GM21526 (cell line): ENCODE measurements around the gene C11orf52.
"Not testable (repeated sequence)": the region's sequence is repeated elsewhere in the genome, so short reads cannot be mapped to it uniquely, and the experiment has no call there.

ENCODE experiments used
- ATAC-seq: cut with Tn5 transposase; IDR thresholded peaks from one replicate; pipeline ENCODE4 v1.9.1; 2021; ENCODE audit warnings: moderate library complexity; ENCODE audit not compliant: unreplicated experiment, low FRiP score

C11orf52 gene, protein sequence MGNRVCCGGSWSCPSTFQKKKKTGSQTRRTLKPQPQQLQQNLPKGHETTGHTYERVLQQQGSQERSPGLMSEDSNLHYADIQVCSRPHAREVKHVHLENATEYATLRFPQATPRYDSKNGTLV

DNA sequence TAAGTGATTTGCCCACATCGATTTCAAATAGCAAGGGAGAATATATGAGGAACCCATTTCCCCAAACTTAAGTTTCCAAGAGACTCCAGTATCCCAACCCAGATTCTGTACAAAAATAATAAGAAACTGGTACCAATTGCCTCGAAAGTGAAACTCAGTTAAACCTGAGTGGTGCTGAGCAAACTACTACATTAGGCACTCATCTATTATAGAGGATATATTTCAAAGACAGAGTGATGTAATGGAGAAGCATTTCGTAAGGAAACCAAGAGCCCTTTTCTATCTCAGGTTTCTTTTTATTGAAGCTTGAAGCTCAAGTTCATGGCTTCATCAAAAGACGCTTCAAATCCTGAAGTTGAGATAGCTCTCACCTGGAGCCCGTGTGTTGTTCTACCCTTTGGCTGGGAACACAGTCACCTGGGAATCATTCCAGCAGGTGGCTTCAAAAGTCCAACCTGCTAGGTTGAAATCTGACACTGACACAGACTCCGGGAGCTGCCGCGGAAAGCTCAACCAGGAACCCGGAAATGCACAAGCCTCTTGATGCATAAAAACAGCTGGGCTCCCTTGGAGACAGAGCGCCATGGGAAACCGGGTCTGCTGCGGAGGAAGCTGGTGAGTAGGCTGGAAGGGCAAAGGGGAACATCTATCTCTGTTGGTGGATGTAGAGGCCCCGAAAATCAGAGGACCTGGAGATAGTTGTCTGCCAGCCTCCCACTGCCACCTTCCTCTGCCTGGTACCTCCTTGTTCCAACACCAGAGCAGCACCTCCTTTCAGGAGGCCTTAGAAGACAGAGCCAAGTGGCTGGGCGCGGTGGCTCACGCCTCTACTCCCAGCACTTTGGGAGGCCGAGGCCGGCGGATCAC, at the start of gene C11orf52:
C11orf52 (plus strand) TSS at position 524 of the 867 bp plus-strand sequence; CDS start at position 584, 60 bp downstream.
- no peak for ATAC-seq

DNA sequence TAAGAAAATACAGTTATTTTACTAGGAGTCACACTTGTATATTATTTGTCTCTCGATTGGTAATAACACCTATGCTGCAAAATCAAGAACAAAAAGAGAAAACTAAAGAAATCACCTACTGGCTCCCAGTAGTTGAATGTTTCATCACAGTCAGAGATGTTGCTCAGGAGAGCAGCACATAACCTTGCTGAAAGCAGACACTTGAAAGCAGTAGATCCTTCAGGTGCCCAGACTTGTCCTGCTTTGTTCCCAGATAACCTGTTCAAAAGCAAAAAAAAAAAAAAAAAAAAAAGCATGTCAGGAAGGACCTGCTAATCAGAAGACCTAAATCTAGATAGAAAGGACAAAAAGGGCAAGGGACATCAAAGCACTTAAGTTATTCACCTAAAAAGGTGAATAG, 48.6 kb upstream of the C11orf52 start:
- ATAC-seq = no peak

DNA sequence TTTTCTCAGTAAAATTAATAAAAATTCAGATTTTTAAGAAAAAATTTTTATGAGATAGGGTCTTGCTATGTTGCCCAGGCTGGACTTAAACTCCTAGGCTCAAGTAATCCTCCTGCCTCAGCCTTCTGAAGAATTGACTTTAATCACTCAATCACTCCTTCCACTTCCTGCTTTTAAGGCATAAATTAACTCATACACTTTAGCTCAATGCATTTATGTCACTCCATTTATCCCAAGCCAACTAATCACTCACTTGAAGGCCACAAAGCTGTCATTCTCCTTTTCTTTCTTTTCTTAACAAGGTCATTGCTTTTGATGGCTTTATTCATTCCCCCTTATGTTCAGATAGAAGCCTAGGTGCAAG, 48.2 kb upstream of the C11orf52 start:
- peak; percentile 6 for ATAC-seq

DNA sequence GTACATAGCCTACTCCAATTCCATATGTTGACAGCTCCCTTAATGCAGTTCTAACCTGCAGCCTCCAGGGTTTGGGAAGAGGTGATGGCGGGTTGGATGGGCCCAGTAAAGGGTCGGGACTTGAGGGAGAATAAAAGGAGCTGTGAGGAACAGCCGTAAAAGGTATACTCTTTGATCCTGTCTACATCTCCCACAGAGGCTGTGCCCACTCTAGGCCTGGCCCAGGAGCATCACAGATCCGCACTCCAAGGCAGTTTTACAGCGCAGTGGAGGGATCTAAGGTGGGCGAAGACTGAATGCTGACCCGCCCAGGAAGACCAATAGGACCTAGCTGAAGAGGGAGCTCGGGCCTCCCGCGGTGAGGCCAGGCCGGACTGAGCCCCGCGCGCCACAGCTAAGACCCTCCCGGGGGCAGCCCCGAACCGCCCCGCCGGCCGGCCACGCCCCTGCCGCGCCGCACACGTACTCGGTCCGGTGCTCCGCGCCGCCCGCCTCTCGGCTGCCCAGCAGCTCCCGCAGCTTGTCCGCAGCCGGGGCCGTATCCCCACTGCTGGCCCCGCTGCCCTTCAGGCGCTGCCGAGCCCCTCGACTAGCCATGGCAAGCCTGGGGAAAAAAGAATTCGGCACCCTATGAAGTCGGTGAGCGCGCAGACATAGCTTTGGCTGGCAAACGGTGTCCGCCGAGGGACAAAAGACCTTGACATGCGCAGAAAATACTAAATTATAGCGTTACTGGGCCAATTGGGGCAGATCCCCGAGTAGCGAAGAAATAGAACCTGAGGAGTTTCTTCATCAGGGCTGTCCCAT, 47.6 kb upstream of the C11orf52 start, which contains the start of gene ALG9:
ALG9 (minus strand) TSS at position 696 of the 807 bp plus-strand sequence; CDS start at position 597, 99 bp downstream.
- ATAC-seq = peak; percentile 86

DNA sequence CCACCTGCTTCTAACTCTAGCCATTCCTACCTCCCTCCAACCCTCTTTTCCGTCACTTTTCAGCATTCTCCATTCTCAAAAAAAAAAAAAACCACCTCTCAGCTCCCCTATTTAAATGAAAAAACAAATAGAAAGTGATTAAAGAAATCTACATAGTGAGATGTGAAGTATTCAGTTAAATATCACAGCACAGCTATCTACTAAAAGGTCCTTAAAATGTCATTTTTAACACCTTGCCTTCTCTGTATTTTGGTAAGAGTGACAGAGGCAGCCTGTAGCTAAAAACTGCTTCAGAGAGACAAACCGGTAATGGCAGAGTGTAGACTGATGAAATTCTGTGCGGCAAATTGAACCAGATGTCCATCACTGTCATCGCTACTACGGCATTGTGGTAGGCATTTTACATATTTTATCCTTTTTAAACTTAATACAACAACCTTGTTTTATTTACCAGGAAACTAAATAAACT, 47.0 kb upstream of the C11orf52 start:
- no peak for ATAC-seq

DNA sequence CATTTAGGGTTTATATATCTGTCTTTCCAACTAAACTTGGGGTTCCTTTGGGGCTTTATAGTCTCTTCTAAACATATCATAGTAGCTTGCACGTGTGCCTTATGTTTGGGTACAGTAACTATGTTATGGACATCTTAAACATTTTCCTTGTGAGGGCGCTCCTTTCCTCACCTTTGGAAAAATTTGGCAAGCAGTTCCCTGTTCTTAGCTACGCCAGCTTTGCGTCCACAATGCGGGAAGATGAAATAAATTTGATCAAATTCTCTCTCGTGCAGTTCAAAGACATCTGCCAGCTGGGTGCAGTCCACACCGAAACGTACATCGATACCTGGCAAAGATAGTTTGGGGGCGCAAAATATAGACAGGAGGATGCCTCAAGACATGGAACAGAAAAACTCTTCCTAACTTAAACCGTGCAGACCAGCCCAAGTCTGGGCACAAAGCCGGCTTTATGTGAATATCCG, 40.3 kb upstream of the C11orf52 start:
- ATAC-seq = peak; percentile 6

DNA sequence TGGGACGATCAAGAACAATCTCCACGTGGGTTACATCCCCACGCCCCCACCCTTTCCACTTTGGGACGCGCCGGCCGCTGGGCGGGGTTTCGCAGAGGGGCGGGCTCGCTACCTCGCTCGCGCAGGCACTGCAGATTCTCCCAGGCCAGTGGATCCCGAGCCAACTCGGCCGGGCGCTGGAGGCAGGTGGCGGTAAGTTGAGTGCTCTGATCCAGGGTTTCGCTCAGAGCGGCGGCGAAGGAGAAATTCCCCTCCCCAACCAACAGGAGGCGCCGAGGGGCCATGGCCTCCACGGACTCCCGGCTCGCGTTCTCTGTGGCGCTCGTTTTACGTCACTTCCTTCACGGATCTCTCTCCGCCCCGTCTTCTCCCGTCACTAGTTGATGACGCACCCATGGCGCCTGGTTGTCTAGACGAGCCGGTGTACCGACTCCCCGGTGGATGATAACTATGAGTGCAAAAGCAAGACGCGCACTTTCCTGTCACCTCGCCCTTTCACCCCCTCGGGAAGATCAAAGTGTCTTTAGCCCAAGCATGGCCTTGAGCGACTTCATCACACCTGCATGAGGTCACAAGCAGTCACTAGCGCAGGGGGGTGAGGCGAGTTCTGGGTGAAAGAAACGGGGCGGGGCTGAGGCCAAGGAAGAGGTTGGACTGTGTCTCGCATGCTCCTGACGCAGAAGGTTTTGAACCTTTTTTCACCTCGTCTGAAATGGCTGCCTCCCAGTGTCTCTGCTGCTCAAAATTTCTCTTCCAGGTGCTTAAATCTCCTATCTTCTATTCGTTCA, 39.7 kb upstream of the C11orf52 start, which contains the start of the genes CFAP68 and FDXACB1:
CFAP68 (plus strand) TSS at position 693 of the 788 bp plus-strand sequence; CDS start at position 713, 20 bp downstream.
FDXACB1 (minus strand) TSS at position 317 of the 788 bp plus-strand sequence; CDS start at position 284, 33 bp downstream.
- ATAC-seq = peak; percentile 88

DNA sequence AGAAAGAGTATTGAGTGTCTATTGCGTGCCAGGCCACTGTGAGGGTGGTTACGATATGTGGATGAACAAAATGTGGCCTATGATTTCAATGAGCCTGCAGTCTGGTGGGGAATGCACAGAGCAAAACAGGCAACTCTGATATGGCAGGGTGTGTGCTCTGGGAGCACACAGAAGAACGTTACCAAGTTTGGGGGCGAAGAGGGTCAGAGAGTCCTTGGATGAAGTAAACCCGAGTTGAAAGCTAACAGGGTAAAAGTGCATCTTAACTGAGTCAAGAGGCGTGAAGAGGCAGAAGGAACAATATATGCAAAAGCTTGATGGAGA, 39.1 kb upstream of the C11orf52 start:
- peak; percentile 5 for ATAC-seq

DNA sequence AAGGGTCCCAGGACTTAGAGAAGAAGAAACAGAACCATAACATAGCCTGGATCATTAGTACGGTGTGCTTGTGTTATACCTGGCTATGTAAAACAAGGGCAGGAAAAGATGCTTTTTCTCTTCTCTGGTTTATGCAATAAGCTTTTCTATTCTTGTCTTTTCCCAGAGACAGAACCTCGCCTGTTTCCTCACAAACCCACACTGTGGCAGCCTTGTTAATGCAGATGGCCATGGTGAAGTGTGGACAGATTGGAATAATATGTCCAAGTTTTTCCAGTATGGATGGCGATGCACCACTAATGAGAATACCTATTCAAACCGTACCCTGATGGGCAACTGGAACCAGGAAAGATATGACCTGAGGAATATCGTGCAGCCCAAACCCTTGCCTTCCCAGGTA, 36.5 kb upstream of the C11orf52 start:
- no peak for ATAC-seq

DNA sequence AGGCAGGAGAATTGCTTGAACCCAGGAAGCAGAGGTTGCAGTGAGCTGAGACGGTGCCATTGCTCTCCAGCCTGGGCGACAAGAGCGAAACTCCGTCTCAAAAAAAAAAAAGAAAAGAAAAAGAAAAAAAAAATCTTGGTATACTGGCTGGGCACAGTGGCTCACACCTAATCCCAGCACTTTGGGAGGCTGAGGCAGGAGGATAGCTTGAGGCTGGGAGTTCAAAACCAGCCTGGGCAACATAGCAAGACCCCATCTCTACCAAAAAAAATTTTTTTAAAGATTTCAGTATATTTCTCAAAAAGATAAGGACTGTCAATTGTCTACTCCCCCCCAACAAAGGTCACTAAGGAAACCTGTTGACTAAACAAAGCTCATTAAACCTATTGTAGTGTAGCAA, 33.7 kb upstream of the C11orf52 start:
- not testable (repeated sequence) for ATAC-seq

DNA sequence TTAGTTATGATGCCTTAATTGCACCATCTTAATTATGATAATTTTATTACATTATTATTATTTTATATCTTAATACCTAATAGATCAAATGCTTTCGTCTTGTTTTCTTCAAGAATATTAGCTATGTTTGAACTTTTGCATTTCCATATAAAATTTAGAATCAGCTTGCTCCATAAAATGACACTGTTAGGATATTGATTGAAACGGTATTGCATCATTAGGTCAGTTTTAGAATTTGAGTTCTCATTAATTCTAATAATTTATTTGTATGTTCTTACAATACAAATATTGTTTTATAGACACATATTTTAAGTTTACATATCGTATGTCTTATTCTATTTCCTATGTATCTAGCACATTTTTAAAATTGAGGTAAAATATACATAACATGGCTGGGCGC, 32.7 kb upstream of the C11orf52 start:
- ATAC-seq = no peak

DNA sequence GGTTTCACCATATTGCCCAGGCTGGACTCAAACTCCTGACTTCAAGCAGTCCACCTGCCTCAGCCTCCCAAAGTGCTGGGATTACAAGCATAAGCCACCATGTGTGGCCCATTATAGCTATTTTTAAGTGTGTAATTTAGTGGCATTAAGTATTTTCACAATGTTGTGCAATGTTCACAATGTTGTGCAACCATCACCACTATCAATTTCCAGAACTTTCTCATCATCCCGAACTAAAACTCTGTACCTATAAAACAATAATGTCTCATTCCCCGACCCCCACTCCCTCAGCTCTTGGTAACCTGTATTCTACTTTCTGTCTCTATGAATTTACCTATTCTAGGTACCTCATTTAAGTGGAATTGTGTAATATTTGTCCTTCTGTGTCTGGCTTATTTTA, 31.9 kb upstream of the C11orf52 start:
- no peak for ATAC-seq

DNA sequence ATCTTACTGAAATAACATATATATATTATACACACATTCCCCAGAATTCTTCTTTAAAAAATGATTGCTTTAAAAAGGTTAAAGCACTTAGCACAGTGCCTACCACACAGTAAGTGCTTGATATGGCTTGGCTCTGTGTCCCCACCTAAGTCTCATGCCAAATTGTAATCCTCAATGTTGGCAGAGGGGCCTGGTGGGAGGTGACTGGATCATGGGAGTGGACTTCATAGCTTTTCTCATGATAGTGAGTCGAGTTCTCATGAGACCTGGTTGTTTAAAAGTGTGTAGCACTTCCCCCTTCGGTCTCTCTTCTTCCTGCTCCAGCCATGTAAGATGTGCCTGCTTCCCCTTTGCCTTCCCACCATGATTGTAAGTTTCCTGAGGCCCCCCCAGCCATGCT, 13.3 kb upstream of the C11orf52 start:
- no peak for ATAC-seq

DNA sequence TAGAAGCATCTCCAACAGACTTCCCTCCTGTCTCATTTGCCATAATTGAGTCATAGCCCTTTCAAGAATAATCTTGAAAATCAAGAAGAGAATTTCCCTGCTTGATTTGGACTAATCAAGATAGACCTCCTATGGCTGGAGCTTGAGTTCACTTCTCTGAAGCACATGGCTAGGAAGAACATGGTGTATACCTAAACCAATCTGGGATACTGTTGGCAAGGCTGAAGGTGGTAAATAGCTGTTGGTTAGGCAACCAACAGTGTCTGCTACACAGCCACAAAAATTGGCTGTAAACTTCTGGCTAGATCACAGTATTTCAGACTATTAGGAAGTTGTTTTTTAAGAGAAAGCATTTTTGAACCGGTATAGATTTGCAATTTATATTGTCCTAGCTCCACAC, 12.0 kb upstream of the C11orf52 start:
- ATAC-seq = no peak

DNA sequence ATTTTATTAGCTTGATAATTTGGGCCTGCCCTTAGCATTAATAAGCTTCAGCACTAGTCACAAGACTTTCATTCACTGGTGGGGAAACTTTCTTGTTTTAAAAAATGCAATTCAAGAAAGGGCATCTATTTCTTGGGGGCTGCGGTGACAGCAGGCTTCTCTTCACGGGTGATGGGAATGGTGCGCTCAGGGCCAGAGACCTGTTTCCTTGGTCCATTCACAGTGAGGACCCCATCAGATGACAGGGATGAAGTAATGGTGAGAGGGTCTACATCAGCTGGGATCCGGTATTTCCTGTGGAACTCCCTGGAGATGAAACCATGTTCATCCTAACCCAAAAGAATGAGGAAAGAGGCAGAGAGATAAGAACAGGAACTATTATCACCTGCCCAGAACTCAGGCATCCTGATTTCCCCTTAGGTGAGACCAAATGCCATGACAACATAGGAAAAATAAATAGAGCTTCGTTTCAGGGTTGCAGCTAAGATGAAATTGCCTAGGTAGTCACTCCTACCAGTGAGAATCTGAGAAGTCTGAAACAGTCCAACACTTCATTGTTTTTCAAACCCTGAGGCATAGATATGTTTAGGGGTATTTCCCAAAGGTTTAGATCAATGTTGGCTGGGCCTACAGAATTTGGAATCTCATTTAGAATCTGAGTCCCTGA, 9.9 kb upstream of the C11orf52 start:
- no peak for ATAC-seq

DNA sequence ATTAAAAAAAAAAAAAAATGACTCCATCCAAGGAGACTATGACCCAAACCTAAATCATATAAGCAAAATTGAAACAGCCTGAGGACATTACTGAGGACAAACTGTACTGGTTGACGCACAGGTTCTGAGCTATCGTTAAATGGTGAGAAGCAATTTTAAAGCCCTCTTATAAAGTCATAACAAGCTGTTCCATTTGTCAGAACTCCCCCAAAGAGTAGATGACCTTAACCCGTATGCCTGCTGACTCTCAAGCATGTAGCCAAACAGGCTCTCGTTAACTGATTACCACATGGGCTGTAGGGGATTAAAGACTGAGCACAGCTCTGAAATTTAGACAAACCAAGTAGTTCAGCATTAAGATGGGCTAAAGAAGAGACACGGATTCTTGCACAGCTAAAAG, 9.3 kb upstream of the C11orf52 start:
- no peak for ATAC-seq

DNA sequence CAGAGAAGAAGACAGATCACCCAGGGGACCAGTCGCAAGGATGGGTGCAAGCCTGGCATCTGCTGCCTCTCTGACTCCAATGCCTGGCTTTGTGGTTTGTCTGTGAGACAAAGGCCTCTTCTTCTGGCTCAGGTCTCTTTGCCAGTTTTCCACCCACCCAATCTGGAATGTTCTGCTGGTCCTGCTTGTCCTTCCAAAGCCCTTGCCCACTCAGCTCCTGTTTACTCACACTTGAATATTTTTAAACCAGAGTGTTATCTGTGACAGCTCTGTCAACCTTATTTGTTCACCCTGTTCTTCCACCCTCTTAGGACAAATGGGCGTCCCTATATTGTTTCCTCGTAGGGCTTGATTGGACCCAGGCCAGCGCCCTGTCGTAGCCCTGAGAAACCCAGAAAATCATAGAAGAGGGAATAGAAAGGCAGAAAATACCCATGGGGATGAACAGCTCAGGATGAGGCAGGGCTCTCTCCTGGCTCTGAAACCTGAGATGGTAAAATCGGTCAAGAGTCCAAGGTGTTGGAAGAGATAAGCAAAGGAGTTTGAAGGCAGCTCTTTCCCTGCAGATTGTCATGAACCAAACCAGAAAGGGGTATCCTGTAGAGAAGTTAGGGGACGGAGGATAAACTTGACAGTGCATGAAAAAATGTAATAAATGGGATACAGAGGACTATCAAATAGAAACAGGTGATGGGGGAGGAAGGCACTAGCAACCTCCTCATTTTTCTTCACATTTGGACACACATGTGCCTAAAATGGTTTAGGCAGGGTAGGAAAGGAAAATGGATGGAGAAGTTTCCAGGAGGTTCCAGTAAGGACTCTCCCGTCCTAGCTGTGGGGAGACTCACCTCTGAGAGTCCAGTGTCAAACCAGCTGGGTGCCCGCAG, 7.8 kb upstream of the C11orf52 start:
- no peak for ATAC-seq

DNA sequence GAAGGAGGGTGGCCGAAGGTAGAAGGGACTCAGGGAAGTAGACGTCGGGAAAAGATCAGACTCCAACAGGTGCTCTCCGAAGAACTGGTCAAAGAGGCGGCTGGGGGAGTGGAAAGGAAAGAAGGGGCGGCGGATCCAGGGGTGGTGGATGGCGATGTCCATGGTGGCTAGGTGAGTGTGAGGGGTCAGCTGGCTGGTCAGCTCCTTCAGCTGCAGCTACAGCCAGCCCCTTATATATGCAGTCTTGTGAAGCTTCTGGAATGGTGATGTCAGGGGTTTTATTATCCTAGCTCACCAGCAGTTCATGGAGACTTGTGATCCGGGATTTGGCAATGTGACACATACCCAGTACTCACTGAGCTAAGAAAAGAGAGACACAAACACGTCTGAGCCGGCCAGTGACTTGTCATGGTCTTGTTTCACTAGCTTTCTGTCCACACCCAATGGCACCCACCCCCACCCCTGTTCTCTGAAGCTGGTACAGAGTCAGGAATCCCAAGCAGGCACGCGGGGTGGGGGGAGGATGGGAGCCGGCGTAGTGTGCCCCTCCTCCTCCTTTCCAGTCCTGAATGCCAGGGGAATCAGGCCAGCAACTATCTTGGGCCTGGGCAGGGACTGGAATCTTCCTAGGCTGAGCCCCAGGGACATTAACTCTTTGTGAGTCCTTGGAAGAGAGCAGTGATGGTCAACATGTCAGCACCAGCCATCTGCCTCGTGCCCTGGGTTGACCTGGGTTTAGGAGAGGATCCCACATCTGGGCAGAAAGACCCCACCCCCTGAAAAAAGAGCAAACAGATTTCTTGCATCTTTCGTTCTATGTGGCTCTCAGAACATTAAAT, 6.9 kb upstream of the C11orf52 start, which contains the start of gene CRYAB:
CRYAB (minus strand) TSS at position 208 of the 839 bp plus-strand sequence; CDS start at position 162, 46 bp downstream.
- no peak for ATAC-seq
